DMS 273 treated with DMSO at 0.1 percent for 48 hours (cell line): ENCODE measurements around the gene C3orf22.

Experiments used
- DNase-seq: peaks from one replicate; lab custom pipeline; 2025; lab: John Stamatoyannopoulos, UW

Gene C3orf22

GRCh38 chr3:126556637-126557414 lies 1.9 kb downstream of the C3orf22 start:
- no peak for DNase-seq

GRCh38 chr3:126555795-126556636 lies 2.7 kb downstream of the C3orf22 start:
- DNase-seq, result no peak

DNA sequence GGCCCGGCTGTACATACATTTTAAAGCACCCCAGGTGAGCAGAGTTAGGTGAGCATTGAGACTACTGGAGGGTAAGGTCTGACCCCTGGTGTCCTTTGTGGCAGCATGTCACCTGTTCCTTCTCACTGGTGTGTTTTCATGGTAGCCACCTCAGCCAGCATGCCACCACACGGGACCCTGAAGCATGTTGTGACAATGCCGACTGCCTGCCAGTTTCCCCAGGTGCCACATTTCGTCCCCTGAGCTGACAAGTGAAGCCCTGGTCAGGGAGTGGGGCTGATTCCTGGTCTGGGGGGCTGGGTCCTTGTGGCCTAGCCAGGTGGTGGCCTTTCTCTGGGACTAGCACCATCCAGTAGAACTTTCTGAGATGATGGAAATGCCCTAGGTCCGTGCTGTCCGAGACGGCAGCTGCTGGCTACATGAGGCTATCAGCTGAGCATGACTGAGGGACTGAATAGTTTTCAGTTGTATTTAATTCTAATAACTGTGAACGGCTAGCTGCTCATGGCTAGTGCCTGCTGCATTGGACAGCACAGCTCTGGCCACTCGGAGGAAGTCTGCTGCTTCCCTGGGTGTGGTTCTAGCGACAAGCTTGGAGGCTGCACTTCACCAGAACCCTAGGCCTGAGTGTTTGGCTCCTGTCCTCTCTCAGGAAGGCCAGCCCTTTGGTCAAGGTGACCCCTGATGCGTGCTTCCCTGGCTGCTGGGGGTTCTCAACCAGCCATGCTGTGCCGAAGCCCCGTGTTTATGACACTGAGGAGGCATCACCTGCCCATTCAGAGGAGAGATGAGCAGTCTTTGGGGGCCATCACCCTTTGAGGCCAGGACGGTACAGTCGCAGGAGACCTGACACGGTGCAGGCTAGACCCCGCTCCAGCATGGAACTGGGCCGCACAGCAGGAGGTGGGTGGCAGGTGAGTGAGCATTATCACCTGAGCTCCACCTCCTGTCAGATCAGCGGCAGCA lies 3.9 kb downstream of the C3orf22 start:
- DNase-seq, result no peak

DNA sequence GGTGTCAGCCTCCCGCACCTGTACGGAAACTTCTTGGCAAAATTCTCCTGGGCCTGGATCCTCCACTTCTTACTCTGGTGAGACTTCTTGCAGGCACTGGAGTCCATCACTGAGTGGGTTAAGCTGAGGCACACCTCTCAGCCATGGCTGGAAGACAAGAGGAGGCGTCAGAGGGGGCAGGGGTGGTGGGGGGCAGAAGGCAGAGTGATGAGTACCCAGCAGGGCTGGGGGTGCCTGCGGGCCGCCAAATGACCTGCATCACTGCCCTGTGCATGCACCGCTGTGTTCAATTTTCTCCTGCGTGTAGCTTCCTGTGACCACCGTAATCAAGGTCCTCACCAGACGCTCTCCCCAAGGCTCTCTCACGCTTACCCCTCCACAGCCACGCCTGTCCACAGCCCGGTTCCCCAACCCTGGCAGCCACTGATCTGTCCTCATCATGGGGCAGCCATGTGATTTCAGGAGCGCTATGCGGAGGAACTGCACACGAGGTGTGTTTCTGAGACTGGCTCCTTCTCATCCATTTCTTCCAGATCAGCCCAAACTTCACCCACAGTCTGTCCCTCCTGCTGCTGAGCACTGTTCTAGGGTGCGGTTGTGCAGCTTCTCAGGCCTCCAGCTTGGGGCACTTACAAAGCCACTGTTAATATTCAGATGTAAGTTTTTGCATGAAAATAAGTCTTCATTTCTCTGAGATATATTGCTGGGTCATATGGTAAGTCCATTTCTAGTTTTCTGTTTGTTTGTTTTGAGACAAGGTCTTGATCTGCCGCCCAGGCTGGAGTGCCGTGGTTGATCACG lies 5.2 kb downstream of the C3orf22 start:
- DNase-seq, result no peak

GRCh38 chr3:126552688-126553283 lies 5.9 kb downstream of the C3orf22 start:
- DNase-seq, result no peak

DNA sequence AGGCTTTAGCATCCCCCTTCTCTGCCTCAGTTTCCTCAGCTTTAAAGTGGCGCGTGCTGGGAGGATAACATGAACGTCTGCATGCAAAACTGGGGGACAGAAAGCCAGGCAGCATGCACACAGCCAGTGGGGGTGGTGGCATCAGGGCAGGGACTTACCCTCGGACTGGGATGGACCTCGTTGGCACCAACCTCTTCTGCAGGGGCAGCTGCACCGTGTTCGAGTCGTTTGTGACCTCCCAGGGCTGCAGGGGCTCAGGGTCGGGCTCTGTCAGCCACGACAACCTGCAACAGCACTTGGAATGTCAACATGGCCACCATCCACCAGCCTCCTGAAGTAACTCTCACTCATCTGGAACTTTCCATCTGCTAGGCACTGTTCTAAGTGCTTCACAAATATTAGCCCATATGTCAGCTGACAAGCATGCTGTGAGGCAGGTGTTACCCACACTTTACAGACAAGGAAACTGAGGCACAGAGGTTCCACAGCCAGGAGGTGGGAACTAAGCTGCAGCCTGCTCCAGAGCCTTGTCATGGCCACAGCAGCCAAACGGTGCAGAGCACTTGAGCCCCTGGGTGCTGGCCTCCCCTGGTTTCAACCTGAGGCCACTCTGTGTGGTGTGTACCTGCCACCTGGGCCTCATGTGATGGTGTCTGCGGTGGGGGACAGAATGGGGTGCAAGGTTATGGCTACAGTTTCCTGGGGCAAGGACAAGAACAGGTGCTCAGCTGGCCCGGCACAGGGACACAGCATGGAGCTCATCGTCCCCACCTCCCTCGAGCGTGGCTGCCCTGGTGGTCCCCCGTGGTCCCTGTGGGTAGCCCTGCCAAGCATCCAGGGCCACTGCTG lies 6.7 kb downstream of the C3orf22 start:
- DNase-seq, result no peak

DNA sequence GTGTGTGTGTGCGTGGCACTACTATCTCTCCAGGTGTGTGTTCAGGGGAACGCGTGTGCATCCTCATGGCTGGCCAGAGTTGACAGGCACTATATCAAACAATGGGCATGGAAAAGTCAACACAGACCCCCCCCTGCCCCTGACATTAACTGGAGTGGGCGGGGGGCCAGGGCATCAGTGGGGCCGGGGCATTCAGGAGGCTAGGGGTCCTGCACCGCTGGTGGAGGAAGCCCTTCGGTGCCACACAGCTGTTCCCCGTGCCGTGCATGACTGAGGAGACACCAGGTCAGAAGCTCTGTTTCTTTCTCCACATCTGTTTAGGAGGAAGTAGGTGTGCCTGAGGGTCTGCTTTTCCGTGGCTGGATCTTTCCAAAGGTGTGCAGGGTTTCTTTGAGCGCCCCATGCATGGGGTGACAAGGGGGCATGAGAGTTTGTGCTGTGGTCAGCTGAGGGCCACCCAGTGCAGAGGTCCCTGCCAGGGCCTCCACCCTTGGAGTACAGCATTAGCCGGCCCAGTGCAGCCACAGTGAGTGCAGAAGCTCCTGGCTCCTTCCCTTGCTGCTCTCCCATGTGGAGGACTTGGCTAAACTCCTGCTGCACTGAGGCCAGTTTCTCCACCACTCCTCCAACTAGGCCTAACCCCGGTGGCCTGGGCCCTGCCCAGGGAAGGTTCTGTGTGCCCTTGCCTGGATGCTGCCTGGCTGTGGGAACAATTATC lies 7.5 kb downstream of the C3orf22 start:
- no peak for DNase-seq

DNA sequence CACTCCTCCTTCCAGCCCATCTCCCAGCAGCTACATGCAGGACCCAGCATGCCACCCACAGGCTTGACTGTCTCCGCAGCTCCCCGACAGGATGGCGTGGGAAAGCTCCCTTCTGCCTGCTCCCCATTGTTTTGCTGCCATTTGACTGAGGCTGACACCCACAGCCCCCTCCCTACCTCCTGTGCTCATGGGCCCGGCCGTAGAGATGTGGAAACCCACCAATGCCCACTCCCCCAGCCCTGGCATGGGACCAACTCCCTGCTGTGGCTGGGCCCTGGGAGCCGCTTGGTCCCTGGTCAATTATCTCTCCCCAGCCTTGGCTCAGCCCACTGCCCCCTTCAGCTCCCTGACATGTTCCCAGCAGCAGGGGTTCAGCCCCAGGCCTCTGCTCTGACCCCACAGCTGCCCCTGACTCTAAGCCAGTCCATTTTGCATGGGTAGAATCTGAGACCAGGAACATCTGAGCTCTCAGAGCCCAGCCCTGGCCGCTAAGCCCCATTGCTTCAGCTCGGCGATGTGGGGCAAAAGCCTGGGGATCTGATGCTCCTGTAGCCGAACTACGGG lies 8.2 kb downstream of the C3orf22 start:
- DNase-seq, result no peak

DNA sequence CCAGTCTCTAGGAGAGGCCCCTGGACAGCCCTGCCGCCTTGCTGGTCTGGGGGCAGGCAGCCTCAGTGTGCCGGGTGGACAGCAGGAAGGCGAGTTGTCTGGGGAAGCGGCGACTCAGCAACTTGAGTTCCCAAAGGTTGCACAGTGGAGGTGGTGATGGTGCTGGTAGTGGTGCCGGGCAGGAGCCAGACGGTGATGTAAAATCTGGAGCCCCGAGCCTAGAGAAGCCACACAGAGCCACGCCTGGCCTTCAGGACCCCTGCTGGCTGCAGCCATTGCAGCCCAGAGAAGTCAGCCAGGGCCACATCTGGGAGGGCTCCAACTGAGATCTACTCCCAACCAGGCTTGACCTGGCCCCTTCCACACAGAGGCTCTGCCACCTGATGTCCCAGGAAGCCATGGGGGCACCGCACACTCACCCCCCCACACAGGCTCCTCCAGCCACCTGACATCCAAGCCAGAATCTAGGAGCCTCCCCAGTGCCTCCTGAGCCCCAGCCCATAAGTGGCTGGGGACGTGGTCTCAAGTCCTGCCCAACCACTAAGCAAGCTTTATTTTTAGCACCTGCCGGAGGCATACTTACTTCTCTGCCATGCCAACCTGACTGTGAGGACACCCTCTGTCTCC lies 8.8 kb downstream of the C3orf22 start:
- no peak for DNase-seq

DNA sequence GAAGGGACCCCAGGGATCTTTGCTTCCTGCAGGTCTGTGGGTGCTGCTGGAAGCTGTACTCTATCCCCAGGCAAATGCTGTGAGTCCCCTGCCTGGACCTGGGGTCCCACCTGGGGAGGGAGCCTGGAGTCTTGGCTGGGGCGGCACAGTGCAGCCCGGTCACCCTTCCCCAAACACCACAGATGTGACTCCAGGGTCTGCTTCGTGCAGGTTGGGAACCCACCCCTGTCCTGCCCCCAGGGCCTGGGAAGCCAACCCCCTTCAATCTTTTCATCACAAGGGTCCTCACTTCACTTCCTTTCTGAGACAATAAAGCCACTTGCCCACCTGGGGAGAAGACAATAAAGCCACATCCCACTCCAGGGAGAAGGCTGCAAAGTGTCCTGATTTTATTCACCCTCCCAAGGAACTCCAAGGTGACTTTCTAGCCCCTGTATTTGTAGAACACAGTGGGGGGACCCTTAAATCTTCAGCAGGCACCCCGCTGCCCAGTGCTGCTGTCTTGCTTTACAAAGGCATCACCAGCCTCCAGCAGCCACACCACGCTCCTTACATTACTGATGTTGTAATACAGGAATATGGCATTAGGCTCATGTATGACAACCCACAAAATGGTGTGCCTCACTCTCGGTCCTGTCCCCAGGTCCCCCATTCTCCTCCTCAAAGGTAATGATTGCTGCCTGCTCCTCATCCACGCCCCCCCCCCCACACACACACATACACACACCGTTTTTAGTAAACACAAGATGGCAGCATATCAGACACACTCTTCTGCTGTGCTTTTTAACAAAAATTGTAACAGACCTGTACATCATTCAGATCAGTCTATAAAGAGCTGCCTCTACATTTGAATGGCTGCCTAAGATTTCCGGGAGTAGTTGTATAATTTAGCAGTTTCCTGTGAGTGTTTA lies 9.9 kb downstream of the C3orf22 start:
- DNase-seq, result no peak

GRCh38 chr3:126547721-126548120 lies 11.0 kb downstream of the C3orf22 start:
- no peak for DNase-seq

- DNase-seq, result no peak
These were observed 12.0 kb downstream of the C3orf22 start for GRCh38 chr3:126546549-126547239.

DNA sequence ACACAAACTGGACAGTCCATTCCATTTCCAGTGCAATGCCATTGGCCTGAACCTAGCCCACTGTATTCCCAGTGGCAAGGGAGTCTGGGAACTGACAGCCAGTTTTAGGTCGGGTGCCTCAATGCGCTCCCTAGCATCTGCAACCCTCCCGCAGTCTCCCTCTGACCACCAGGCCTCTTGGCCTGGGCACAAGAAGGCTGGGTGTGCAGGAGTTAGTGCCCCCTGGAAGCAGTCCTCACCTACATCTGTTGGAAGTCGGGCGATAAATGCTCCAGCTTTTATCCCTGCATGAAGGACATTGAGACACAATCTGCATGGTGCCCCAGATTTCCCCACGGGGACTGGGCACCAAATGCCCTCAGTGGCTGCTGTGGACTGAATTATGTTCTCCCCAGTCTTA lies 12.7 kb downstream of the C3orf22 start:
- DNase-seq, result no peak

DNA sequence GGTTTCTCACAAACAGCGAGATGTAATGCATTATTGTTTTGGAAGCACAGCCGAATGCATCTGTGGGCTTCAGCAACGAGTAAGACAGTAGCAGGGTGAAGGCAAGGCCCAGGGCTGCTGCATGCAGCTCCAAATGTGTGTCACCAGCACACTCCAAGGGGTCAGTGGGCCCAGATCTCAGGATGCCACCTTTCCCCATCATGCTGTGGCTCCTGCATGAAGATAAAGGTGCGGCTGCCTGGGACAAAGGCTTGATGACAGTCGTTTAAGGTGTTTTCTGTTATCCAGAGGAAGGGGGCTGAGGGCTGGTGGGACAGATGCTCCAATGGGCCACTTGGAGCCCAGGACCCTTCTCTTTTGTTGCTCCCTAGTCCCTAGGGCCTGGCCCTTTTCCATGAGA lies 13.2 kb downstream of the C3orf22 start:
- DNase-seq, result no peak

DNA sequence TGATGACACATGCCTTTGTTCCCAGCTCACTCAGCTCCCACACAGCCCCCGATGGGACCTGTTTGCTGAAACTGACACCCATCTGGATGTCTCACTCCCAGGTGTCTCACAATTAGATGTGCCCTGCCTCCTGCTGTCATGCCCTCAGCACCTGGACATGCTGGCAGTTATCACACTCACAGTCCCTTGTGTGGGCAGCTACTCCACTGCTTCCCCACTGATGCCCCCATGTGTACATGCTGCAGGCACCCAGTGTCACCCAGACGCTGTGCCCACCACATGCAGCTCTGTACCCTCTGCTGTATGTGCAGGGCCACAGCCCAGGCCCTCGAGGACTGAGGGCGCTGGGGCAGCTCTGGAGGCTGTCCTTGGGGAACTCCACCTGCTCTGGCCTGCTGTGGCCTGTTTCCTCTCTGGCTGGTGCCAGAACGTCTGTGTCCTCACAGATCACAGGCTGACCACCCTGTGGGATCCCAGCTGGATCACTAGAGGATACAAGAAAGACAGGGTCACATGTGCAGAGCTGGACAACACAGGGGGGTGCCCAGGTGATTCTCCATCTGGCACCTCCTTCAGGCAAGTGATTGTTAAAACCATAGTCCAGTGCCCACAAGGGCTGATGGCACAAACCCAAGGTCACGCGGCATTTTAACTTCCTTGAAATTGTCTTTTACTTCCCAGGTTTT lies 14.0 kb downstream of the C3orf22 start:
- no peak for DNase-seq

GRCh38 chr3:126543457-126544061 lies 15.2 kb downstream of the C3orf22 start:
- DNase-seq, result no peak
